Stimulated activated CD4-positive, alpha-beta T cell treated with anti-CD3 and anti-CD28 coated beads, Interleukin-4, amount 100 ng/mL, for 48 hours (primary cell): ENCODE data around the gene KIR2DL3.

Source experiments
- DNase-seq, 2 donors: peaks; one replicate each; pipeline ENCODE4 v3.0.0-alpha.2; 2020; ENCODE audit warnings: low read depth in 2 of 2

KIR2DL3 gene

GRCh38 chr19:54791476-54791875 is 53.2 kb downstream of the KIR2DL3 start:
- DNase-seq, result no peak

DNA sequence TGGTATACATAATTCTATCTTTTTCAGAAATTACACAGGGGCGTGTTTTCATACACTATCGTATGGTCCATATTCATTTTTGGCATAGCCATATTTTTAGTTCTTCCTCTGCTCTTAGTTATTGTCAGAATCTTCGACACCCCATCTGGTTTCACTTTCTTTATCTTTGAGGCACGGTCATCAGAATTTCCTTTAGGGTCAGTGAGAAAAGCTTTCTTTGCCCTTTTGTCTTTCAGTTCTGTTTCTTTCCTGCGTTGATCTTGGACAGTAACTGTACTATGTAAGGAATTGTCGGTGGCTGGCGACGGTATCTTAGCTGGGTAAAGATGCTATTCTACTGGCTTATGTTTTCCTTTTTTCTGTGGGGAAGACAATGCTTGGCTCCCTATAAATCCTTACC is 54.5 kb downstream of the KIR2DL3 start:
- DNase-seq, result no peak

- DNase-seq, result no peak
These were observed 57.4 kb downstream of the KIR2DL3 start for GRCh38 chr19:54795758-54796157.
